GM12875 (cell line): ENCODE data around the gene HNRNPLL.

Source experiments
- H3K4me3 ChIP-seq: one replicate; pipeline ENCODE4 v1.5.1; 2011; ENCODE audit warnings: low read depth, low read length, control low read depth
- TF ChIP-seq, protein P1 (sequence below): IDR thresholded peaks from 2 replicates; pipeline ENCODE4 v1.5.1; 2011; ENCODE audit warnings: low read depth, mild to moderate bottlenecking, control low read depth, inconsistent platforms, low read length, moderate library complexity, borderline replicate concordance; ENCODE audit not compliant: insufficient read depth

Gene HNRNPLL

GRCh38 chr2:38636069-38636468 is 33.3 kb upstream of the HNRNPLL start:
- H3K4me3 ChIP-seq: no peak overlapping the region
- TF ChIP-seq, protein P1, sequence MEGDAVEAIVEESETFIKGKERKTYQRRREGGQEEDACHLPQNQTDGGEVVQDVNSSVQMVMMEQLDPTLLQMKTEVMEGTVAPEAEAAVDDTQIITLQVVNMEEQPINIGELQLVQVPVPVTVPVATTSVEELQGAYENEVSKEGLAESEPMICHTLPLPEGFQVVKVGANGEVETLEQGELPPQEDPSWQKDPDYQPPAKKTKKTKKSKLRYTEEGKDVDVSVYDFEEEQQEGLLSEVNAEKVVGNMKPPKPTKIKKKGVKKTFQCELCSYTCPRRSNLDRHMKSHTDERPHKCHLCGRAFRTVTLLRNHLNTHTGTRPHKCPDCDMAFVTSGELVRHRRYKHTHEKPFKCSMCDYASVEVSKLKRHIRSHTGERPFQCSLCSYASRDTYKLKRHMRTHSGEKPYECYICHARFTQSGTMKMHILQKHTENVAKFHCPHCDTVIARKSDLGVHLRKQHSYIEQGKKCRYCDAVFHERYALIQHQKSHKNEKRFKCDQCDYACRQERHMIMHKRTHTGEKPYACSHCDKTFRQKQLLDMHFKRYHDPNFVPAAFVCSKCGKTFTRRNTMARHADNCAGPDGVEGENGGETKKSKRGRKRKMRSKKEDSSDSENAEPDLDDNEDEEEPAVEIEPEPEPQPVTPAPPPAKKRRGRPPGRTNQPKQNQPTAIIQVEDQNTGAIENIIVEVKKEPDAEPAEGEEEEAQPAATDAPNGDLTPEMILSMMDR: no peak

DNA sequence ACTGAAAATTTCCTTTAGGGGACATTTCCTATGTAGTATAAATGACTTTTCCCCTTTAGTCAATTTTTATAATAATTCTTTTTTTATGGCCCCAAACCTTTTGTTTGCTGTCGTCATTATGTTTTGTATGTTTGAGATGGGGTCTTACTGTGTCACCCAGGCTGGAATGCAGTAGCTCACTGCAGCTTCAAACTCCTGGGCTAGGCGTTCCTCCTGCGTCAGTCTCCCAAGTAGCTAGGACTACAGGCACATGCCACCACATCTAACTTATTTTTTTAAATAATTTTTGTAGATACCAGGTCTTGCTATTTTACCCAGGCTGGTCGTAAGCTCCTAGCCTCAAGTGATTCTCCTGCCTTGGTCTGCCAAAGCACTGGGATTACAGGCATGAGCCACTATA is 32.4 kb upstream of the HNRNPLL start:
- no peak overlapping the region for H3K4me3 ChIP-seq
- TF ChIP-seq, protein P1: no peak

DNA sequence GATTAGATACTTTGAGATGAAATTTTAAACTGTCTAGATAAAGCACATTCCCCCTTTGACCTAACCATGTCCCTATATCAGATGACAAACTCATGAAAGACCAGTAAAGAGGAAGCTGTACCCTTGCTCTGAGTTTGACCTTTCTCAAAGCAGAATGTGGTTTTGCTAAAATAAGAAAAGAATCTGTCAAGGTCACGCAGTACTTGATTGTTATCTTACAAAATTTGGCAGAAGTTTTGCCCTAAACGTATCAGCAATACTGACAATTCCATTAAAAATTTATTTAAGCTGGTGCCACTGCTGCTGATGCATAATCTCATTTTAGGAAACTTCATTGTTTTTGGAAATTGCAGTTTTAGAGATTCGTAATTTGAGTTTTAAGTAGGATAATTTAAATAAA is 32.0 kb upstream of the HNRNPLL start:
- H3K4me3 ChIP-seq: no peak overlapping the region
- TF ChIP-seq, protein P1: no peak

DNA sequence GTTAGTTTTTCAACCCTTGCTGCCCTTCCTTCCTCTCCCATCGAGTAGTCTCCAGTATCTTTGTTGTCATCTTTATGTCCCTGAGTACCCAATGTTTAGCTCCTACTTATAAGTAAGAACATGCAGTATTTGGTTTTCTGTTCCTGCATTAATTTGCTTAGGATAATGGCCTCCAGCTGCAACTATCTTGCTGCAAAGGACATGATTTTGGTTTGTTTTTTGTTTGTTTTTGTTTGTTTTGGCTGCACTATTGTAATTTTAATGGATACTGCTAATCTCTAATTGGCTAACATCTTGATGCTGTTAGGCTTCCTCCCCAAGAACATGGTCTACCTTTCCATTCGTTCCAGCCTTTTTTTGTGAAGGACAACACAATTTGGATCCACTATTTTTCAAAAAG is 31.2 kb upstream of the HNRNPLL start:
- H3K4me3 ChIP-seq: no peak overlapping the region
- TF ChIP-seq, protein P1: no peak

GRCh38 chr2:38632980-38633379 is 30.3 kb upstream of the HNRNPLL start:
- no peak overlapping the region for H3K4me3 ChIP-seq
- TF ChIP-seq, protein P1: no peak

- H3K4me3 ChIP-seq: no peak overlapping the region
- TF ChIP-seq, protein P1: no peak
Measured at GRCh38 chr2:38631976-38632375, 29.2 kb upstream of the HNRNPLL start.

- H3K4me3 ChIP-seq: no peak overlapping the region
- TF ChIP-seq, protein P1: no peak
Measured at GRCh38 chr2:38629684-38630083, 27.0 kb upstream of the HNRNPLL start.
